GM18526 (cell line): Measurements from ENCODE around the gene ZNF17.

Source experiments
- POLR2A ChIP-seq: IDR thresholded peaks from 3 replicates; pipeline ENCODE4 v1.6.1; 2011; ENCODE audit not compliant: insufficient read length; ENCODE audit errors: extremely low read depth

ZNF17 gene

DNA sequence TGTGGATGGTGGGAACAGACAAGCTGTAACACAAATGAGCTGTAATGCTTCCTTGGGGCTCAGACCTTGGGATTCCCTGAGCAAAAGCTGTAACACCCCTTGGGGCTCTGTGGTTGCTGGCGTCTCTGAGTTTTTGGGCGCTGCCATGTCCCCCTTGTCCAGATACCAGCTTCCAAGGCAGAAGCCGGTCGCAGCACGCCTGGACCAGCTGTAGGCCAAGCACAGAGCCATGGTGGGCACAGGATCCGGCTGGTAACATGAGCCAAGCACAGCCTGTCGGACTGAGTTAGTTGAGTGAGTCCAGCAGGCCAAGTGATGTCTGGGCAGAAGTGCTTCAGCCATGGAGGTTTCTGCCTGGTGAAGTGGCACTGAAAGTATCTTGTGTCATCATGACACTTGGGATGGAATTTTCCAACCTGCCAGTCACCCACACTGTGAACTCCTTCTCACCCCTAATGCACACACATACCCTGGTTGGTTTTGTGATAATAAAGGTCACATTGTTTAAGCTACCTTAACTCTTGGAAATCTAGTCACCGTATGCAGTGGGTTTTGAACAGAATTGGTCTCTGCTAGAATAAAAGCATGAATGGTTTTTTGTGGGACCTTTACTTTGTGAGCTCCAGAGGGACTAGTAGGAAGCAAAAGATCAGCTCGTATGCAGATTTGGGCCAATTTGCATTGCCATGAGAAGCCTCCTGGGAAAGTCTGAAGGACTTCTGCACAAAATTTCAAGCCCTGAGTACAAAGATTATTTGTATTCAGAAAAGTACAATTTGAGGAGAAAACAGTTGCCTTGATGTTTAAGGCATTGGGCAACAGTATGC is 7.0 kb upstream of the ZNF17 start:
- no peak for TF ChIP-seq POLR2A

DNA sequence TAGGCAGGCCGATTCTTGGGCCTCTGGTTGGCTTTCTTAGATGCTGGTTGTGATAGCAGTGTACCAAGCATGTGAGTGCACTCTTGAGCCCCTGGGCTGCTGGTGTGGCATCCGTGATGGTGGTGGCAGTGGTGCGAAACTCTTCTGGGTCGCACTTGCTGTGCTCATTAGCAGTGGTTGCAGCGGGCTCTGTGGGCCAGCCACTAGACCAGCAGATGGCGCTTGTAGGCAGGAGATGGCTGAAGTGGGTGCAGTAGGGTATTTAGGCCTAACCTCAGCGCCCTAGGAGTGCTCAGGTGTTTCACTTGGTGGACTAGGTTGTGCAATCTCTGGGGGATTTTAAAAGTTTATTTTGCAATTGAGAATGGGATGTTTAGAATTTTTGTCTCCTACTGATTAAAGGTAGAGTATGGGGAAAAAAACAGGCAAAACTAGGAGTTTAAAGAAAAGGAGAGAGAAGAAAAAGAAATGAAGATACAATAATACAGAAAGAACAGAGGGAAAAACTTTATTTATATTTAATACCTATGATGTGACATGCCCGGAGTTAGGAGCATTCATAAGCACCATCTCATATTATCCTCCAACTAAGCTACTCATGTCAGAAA is 4.3 kb upstream of the ZNF17 start:
- no peak for TF ChIP-seq POLR2A

DNA sequence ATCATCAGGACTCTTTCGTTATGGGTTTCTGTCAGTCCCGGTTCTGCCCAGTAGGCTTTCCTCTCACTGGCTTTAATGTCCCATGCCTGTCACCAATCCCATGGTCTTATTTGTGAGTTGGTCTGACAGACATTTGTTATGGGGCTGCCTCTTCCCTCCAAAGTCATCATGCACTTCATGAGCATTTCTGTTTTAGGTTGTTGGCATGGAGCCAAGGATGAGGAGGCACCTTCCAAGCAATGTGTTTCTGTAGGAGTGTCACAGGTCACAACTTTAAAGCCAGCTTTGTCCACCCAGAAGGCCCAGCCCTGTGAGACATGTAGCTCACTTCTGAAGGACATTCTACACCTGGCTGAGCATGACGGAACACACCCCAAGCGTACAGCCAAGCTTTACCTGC is 8.5 kb downstream of the ZNF17 start:
- no peak for TF ChIP-seq POLR2A

GRCh38 chr19:57421037-57421436 is 10.1 kb downstream of the ZNF17 start:
- no peak for TF ChIP-seq POLR2A

GRCh38 chr19:57434386-57435061 is 23.6 kb downstream of the ZNF17 start:
- TF ChIP-seq POLR2A = no peak

GRCh38 chr19:57435062-57435978 is 24.4 kb downstream of the ZNF17 start, which contains the start of gene ZNF749:
ZNF749 (plus strand) TSS chr19:57435325; CDS start chr19:57435579, 254 bp downstream.
- TF ChIP-seq POLR2A = no peak

- no peak for TF ChIP-seq POLR2A
Measured at GRCh38 chr19:57436417-57436816, 25.5 kb downstream of the ZNF17 start.

- no peak for TF ChIP-seq POLR2A
Measured at GRCh38 chr19:57437931-57438330, 27.0 kb downstream of the ZNF17 start.

DNA sequence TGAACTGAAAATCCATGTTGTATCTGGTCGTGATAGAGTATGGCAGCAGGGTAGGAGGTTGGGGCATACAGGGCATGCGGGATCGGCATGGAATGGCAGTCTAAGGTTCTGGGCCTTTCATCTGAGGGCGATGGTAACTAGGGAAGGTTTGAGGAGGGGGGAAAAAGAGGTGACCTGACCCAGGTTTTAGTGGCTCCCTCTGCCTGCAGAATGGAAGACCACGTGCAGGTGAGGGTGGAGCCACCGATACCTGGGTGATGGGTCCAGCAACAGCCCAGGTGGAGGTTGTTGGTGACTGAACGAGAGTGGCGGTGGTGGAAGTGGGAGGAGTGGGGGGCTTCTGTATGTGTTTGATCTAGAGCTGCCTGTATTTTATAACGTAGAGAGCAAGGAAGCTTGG is 28.0 kb downstream of the ZNF17 start:
- TF ChIP-seq POLR2A = no peak

DNA sequence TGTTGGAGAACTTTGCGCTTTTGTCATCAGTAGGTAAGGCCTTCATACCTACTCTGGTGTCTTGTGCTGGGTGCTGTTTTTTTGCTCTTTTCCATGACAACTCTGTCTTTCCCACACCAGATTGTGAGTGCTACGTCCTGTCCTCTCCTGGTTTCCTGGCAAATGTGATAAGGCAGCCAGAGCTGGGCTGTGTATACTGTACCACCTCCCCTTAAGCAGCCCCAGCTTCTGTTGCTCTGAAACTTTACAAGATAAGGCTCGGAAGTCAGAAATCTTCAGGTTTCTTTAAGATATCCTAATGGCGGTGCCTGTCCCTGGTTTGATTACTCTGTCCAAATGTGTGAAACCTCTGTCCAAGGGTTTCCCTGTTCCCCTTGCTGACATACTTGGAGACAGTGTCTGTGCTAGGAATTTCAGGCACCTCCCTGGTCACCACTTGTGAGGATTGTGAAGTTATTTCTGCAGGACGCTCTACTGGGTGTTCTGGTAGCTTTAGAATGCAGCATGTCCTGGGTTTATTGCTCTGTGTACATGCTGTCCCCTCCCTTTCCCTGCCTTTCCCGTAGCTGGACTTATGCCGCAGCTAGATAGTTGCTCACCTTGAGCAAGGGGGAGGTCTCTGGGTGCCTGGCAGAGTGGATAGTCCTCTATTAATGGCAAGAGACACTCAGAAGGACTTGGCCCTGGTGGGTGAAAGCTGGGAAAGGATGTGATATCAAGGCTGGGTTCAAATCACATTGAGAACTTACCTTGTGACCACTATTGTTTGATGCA is 31.2 kb downstream of the ZNF17 start:
- no peak for TF ChIP-seq POLR2A

DNA sequence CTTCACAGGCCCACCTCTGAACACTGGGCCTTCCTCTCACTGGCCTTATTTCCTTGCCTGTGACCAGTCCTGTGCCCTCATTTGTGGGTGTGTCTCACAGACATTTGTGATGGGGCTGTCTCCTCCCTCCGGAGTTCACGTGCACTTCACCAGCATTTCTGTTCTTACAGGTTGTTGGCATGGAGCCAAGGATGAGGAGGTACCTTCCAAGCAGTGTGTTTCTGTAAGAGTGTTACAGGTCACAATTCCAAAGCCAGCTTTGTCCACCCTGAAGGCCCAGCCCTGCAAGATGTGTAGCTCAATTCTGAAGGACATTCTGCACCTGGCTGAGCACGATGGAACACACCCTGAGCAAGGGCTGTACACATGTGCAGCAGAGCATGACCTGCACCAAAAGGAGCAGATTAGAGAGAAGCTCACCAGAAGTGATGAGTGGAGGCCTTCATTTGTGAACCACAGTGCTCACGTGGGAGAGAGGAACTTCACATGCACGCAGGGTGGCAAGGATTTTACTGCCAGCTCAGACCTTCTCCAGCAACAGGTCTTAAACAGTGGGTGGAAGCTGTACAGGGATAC is 32.2 kb downstream of the ZNF17 start:
- no peak for TF ChIP-seq POLR2A

DNA sequence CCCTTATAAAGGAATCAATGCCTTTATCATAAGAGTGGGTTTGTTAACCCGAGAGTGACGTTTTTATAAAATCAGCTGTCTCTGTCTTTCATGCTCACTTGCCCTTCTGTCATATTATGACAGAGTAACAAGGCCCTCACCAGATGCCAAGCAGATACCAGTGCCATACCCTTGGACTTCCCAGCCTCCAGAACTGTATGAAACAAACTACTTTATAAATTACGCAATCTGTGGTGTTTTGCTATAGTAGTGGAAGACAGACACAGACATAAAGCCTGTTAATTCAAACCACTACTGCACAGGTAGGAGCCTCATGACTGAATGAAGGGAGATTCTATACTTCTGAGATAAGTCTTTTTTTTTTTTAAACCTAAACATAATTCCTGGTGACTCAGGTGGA is 41.3 kb downstream of the ZNF17 start:
- no peak for TF ChIP-seq POLR2A

GRCh38 chr19:57465680-57466381 is 54.9 kb downstream of the ZNF17 start:
- TF ChIP-seq POLR2A = no peak
